Measurements from ENCODE around the gene CTSH.
"Not testable (repeated sequence)": the region's sequence is repeated elsewhere in the genome, so short reads cannot be mapped to it uniquely, and the experiment has no call there.

Gene CTSH

DNA sequence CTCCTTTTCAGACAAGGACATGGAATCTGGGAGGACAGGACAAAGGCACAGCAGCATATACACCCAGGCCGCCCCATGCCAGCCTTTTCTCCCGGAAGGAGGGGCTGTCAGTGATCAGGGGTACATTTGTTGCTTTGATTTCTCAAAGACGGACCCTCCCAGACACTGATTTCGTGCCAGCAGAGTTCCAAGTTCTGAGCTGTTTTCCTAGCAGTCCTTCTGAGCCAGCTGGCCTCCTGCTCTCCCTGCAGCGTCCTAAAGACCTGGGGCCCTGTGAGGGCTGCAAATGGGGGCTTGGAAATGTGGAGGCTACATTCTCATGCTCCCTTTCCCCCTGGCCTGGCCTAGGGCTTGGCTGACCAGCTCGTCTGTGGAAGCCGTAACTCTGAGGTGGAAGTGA lies 22.3 kb downstream of the CTSH start:
- no peak for DNase-seq (ENCODE audit: low read depth in 2 of 2)

DNA sequence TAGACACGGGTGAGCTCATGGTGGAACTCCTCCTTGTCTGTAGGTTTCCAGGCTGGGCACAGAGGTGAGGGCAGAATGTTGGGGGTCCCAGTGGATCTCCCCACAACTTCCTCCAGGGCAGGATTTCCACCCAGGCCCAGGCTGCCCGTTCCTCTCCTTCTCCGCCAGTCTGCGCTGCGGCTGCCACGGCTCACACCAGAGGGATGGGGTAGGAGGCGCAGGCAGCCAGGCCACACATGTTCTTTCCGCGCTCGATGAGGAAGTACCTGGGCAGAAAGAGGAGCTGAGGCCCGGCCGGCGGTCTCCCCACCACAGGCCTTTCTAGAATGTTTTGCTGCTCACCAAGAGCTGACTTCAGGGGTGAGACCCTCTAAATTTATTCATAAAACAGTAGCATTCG lies 22.9 kb downstream of the CTSH start:
- no peak for DNase-seq (ENCODE audit: low read depth in 2 of 2)

DNA sequence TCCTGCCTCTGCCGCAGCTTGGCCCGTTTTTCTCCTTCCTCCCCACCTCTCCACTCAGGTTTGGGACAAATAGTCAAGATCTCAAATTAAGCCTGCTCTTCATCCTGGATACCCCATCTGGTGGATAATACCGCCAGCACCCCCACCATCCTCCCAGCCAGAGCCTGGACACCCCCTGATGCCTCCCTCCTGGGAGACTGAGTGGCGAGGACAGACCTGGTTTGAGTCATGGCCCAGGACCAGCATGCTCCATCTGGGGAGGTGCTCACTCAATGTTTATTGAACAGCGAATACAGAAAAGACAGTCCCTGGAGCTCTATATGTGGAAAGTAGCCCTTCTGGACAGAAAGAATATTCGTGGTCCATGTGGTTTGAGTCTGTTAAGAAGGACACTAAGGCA lies 23.3 kb downstream of the CTSH start:
- DNase-seq (ENCODE audit: low read depth in 2 of 2): no peak

DNA sequence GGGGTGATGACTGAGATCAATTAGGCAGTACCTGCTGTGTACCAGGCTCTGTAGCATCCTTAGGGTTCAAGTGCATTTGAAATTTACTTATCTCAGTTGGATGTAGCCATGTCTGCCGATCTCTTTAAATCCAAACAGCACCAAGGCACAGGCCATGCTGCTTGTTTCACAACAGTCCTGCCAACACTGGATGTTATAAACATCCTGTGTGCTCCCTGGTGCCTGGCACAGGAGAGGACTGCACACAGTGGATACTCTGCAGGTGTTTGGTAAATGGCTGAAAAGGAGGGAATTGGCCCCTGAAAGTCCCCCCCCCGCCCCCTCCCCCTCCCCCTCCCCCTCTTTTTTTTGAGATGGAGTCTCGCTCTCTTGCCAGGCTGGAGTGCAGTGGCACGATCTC lies 27.0 kb downstream of the CTSH start:
- no peak for DNase-seq (ENCODE audit: low read depth in 2 of 2)

DNA sequence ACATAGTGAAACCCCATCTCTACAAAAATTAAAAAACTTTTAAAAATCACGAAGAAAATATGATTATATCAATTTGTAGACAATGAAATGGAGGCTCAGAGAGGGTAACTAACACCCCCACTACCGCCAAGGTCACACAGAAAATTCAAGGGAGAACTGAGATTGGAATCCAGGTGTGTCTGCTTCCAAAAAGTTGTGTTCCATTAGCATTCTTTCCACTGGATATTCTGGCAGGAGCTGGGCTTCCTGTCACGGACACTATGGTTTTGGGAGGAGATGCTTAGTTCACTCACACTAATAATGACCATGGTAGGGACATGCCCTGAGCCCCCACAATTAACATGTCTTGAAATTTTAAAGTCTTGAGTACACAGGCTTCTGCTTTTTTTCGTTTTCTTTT lies 28.8 kb downstream of the CTSH start:
- no peak for DNase-seq (ENCODE audit: low read depth in 2 of 2)

DNA sequence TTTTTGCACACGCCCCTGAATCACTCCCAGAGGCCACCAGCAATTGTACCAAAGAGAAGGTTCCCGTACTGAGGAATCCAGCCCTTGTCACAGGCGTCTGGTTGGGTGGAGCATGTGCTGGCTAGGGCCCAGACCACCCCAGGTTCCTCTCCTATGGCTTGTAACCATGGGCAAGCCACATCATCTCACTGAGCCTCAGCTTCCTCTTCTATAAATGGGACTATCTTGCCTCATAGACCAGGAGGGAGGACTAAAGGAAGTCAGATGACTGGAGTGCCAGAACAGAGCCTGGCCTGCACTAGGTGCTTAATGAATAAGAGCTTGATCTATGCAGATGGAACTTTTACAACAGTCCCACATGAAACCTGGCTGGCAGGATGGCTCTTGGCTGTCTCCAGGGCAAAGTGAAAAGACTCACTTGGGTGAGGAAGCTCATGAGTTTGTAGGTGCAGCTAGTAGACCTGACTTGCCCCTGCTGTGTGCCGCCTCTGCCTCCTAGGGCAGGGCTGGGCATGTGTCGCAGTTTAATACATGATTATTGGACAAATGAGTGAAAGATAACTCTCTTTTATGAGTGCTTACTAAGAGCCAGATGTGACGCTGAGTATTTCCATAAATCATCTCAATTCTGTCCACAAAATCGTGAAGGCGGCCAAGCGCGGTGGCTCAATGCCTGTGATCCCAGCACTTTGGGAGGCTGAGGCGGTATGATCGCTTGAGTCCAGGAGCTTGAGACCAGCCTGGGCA lies 29.3 kb downstream of the CTSH start:
- no peak for DNase-seq (ENCODE audit: low read depth in 2 of 2)

DNA sequence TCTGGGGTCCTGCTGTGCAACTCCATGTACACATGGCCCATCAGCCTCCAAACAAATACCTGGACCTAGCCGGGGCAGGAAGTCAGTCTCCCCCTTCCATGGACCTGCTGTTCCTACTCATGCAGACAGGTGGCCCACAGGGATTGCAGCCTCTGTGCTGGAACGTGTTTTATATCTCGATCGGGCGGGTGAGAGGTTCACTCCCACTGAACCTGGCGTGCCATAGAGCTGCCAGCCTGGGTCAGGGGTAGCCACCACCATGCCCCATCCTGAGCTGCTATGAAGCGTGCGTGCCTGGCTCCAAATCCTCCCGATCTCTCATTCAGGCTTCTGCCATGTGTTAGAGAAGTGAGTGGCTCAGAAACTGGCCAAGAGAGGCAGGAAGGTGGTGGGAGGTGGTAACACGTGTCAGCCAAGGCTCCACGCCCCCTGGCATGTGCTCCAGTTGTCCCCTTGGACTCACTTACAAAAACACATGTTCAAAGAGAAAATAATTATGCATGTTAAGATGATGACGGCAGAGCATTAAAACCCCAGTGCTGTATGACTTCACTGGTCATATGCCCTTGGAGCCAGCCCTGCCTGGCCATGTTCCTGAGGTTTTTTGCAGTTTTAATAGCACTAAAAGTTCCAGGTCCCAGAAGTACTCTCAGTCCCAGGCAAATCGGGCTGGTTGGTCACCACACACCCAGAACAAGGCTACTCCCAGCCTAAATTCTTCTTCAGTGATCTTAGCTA lies 30.6 kb downstream of the CTSH start:
- no peak for DNase-seq (ENCODE audit: low read depth in 2 of 2)

DNA sequence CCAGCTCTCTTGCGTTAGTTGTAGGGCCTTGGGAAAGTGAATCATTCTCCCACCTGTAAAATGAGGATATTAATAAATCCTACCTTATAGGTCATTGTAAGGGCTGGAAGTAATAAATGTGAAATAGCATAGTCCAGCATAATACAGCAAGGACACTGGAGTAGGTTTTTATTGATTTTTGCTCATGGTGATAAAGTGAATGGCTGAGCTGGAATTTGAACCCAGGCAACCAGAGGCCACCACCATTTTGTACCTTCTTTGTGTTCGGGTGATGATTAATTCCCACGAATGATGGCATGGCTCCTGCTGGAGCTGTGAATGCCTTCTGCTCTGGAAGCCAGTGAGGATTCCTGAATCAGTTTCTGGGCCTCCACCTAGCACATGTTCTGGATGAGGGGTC lies 31.8 kb downstream of the CTSH start:
- DNase-seq (ENCODE audit: low read depth in 2 of 2): no peak

DNA sequence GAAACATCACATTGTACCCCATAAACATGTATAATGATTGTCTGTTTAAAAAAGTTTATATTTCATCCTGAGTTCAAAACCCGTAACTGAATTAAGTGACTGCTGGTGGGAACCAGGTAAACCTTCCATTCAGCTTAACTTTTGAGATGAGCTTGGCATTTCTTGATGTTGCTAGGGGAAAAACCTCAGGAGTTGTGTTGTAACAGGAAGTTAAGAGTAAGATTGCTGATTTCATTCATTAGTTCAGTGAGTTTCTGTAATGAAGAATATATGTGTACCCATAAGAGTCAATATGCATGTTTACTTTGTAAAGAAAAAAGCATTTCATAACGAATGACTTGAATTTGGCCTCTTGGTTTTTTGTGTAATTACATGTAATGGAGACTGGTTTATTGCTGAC lies 32.5 kb downstream of the CTSH start:
- DNase-seq (ENCODE audit: low read depth in 2 of 2): no peak

DNA sequence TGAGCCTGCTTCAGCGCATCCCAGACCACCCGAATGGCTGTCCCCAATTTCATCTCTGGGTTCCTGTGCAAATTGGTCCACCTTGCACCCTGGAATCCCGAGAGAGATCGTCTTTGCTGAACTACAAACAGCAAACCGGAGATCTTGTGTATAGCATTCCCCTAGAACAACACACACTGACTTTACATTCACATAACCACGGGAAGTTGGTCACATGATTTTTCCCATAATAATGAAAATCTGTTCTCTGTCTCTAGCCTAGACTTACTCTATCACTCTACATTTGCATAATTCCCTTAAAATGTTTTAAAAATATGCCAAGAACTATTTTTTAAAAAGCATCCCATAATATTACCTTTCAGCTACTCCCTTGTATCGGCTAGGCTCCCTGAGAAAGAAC lies 34.6 kb downstream of the CTSH start:
- no peak for DNase-seq (ENCODE audit: low read depth in 2 of 2)

DNA sequence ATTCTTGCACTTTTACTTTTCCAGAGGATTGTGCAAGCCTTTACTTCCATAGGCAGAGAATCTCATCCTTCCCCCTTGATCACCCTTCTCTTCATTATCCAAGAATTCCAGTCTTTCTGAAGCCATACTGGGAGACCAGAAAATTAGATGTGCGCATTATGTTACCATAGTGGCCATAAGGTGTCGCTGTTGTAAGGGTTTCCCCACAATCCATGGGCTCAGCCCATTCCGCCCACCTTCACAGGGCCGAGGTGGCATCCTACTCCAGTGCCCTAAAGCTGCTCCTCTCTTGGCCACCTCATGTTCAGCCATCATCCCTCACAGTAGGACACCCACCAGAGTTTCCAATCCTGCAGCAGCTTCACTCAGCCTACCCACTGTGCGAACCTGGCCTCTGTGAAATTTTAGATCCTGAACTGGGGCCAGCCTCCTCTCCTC lies 35.0 kb downstream of the CTSH start:
- peak in 1 of 2 donors; percentile 11 for DNase-seq (ENCODE audit: low read depth in 2 of 2)

DNA sequence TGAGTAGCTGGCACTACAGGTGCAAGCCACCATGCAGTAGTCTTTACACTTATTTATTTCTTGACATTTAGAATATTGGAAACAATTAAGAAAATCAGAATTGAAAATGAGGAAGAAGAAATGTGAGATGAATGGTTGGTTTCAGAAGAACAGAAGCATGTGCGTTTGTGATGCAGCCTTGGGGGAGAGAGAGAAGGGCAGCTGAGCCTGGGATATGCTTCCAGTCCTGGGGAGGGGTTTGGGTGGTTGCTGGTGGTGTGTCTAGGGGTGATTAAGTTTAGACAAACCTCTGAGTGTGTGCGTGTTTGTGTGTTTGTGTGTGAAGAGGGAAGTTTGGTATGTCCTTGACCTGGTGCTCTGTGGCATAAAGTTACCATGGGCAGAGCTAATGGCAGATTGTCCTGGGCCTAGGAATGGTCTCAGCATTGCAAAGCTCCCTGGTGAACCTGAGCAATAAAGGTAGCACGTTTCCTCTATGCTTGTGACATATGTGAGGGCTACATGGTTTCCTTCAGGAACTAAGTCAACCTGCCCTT lies 35.6 kb downstream of the CTSH start:
- DNase-seq (ENCODE audit: low read depth in 2 of 2): no peak

DNA sequence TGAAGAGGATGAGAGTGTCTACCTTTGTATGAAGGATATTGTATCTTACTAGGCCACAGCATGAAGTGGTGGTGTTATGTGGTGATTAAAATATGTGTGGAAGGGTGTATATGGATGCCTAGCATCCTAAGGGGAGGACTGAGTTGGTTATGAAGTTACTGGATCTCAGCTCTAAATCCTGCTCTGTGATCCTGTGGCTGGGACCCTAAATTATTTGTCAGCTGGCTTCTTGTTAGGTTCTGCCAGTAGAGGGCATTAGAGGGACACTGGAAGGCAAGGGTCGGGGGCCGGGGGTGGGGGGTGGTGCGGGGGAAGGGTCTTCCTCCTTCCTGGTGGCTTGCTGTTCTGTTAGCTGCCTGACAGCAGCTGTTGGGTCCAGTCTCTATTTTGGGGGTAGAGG lies 37.3 kb downstream of the CTSH start:
- DNase-seq (ENCODE audit: low read depth in 2 of 2): no peak

DNA sequence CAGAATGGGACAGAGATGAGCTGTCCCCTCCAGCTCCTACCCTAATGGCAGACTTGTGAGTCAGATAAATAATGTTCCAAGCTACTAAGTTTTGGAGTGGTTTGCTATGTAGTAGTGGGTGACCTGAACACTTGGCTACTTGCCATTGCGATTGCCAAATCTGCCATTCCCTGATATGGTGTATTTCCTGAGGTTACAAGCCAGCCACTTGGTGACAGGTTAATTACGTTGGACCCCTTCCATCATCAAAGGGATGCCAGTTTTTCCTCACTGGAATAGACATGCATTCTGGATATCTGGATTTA lies 38.6 kb downstream of the CTSH start:
- DNase-seq (ENCODE audit: low read depth in 2 of 2): no peak

DNA sequence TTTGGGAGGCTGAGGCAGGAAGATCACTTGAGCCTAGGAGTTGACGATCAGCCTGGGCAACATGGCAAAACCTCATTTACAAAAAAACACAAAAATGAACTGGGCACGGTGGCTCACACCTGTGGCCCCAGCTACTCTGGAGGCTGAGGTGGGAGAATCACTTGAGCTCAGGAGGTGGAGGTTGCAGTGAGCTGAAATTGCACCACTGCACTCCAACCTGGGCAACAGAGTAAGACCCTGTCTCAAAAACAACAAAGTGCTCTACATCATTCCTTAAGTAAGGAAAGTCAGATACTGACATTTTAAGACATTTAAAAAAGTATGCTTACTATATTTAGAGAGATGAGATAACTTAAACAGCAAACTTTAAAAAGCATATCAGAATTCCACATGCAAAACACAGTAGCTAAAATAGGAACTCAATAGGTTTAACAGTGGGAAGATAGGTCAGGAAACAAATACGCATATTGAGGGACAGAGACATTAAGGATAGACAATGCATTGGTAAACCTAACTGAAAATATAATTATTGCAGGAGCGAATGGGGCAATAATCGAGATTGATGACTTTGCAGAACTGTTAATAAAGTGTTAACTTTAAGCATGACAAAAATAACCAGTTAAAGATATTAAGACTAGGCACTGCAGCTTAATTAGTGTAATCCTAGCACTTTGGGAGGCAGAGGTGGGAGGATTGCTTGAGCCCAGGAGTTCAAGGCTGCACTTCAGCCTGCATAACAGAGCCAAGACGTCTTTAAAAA lies 40.1 kb downstream of the CTSH start:
- DNase-seq (ENCODE audit: low read depth in 2 of 2): no peak

DNA sequence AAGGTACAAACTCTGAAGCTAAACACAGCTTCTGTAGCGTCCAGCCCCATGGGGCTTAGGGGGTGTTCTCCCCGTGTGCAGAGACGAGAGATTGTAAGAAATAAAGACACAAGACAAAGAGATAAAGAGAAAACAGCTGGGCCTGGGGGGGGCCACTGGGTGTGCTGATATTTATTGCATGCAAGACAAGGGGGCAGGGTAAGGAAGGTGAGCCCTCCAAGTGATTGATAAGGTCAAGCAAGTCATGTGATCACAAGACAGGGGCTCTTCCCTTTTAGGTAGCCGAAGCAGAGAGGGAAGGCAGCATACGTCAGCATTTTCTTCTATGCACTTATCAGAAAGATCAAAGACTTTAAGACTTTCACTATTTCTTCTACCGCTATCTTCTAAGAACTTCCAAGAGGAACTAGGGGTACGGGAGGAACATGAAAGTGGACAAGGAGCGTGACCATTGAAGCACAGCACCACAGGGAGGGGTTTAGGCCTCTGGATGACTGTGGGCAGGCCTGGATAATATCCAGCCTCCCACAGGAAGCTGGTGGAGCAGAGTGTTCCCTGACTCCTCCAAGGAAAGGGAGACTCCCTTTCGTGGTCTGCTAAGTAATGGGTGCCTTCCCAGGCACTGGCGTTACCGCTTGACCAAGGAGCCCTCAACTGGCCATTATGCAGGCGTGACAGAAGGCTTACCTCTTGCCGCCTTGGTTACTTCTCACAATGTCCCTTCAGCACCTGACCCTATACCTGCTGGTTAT lies 42.4 kb downstream of the CTSH start:
- DNase-seq (ENCODE audit: low read depth in 2 of 2): not testable (repeated sequence)

DNA sequence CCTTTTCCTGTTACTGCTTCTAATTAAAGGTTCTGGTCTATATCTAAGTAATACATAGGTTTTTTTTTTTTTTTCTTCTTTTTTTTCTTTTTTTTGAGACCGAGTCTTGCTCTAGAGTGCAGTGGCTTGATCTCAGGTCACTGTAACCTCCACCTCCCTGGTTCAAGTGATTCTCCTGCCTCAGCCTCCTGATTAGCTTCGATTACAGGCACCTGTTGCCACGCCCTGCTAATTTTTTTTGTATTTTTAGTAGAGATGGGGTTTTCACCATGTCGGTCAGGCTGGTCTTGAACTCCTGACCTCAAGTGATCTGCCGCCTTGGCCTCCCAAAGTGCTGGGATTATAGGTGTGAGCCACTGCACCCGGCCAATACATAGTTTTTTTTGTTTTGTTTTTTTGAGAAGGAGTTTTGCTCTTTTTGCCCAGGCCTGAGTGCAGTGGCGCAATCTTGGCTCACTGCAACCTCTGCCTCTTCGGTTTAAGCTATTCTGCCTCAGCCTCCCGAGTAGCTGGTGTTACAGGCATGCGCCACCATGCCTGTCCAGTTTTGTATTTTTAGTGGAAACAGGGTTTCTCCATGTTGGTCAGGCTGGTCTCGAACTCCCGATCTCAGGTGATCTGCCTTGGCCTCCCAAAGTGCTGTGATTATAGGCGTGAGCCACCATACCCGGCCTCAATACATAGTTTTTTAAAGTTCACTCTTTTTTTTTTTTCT lies 43.9 kb downstream of the CTSH start:
- not testable (repeated sequence) for DNase-seq (ENCODE audit: low read depth in 2 of 2)

DNA sequence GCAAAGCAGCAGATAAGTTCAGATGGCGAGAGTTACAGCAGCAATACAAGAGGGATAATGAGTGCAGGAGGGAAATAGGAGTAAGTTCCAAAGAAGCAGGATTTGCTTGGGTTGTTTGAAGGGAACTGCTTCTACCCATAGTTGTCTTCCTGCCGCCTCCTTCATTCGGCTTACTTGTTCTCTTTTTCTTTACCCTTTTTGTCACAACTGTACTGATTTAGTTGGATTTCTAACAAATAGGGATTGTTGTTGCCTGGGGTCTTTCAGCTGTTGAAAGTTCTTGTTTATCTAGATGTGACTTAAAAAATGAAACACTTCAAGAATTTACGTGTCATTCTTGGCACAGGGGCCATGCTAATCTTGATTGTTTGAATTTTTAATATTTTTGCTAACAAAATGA lies 46.3 kb downstream of the CTSH start:
- no peak for DNase-seq (ENCODE audit: low read depth in 2 of 2)

DNA sequence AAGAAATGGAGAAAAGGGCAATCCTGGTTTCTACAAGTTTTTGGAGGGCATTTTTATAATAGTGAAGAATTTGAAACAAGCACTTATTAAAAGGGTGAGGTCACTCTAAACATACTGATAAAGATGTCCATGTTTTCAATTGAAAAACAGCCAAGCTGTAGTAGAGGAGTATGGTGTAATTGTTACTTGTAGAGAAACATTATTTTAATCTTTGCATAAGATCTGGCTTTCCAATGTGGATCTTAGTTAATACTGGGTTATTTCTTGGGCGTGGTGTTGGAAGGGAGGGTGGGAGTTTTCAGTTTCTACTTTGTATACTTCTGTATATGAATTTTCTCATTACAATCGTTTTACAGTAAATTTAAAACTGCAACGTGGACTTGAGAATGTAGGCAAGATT lies 49.4 kb downstream of the CTSH start:
- no peak for DNase-seq (ENCODE audit: low read depth in 2 of 2)

DNA sequence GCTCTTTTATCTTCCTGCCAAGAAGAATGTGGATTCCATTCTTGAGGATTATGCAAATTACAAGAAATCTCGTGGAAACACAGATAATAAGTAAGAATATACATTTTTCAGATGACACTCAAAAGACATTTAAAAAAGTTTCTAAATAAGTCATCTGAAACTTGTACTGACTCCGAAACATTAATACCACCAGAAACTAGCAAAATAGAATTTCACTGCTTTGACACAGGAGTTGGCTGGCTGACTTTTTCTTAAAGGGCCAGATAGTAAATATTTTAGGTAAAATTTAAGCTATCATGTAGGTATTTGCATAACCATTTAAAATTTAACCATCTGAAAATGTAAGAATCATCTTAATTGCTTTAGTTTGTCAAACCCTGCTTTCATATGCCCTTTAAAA lies 51.3 kb downstream of the CTSH start:
- no peak for DNase-seq (ENCODE audit: low read depth in 2 of 2)

DNA sequence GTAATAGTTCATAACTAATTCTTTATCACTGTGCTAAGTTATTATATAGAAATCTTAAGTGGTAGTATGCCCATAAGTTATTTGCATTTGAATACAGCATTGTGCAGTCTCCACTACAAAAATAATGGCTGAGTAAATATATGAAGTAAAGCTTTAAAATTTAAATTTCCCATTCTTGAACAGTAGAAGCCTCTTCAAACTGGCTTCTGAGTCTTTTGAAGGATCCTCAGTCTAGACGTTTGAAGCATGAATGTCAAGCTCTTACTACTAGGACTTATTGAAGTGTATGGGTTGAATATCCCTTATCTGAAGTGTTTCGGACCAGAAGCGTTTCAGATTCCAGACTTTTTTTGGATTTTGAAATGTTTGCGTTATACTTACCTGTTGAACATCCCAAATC lies 55.8 kb downstream of the CTSH start:
- no peak for DNase-seq (ENCODE audit: low read depth in 2 of 2)

Measured in activated CD4-positive, alpha-beta T cell treated with anti-CD3 and anti-CD28 coated beads for 24 hours (primary cell).